Activated CD8-positive, alpha-beta memory T cell treated with anti-CD3 and anti-CD28 coated beads for 1 hour (primary cell): ENCODE results near the gene TRIM7.
"Not testable (repeated sequence)": the region's sequence is repeated elsewhere in the genome, so short reads cannot be mapped to it uniquely, and the experiment has no call there.

Experiments used
- DNase-seq, 2 donors: peaks; one replicate each; pipeline ENCODE4 v3.0.0-alpha.2; 2020; ENCODE audit warnings: low read depth in 1 of 2; ENCODE audit errors: extremely low read depth in 1 of 2

TRIM7 gene

GRCh38 chr5:181173420-181174342, 31.3 kb downstream of the TRIM7 start:
- no peak for DNase-seq

- peak in 1 of 2 donors; percentile 67 for DNase-seq
Observed at GRCh38 chr5:181173027-181173419, 32.0 kb downstream of the TRIM7 start.

- no peak for DNase-seq
Observed at GRCh38 chr5:181171782-181172181, 33.2 kb downstream of the TRIM7 start.

GRCh38 chr5:181170996-181171395, 34.0 kb downstream of the TRIM7 start:
- DNase-seq: no peak

- DNase-seq: no peak
Observed at GRCh38 chr5:181170237-181170825, 34.7 kb downstream of the TRIM7 start.

GRCh38 chr5:181169459-181170236, 35.3 kb downstream of the TRIM7 start:
- peak in 1 of 2 donors; percentile 56 for DNase-seq

GRCh38 chr5:181168595-181169118, 36.3 kb downstream of the TRIM7 start:
- no peak for DNase-seq

- no peak for DNase-seq
Observed at GRCh38 chr5:181167814-181168488, 37.0 kb downstream of the TRIM7 start.

- DNase-seq: no peak
Observed at GRCh38 chr5:181166812-181167733, 37.9 kb downstream of the TRIM7 start.

- DNase-seq: no peak
Observed at GRCh38 chr5:181164076-181164952, 40.7 kb downstream of the TRIM7 start.

GRCh38 chr5:181163487-181164075, 41.4 kb downstream of the TRIM7 start:
- DNase-seq: no peak

GRCh38 chr5:181161534-181162175, 43.3 kb downstream of the TRIM7 start:
- DNase-seq: no peak

GRCh38 chr5:181160755-181161533, 44.1 kb downstream of the TRIM7 start:
- not testable (repeated sequence) for DNase-seq

GRCh38 chr5:181160152-181160754, 44.7 kb downstream of the TRIM7 start:
- peak; percentile 59 to 69 for DNase-seq

GRCh38 chr5:181159286-181160151, 45.5 kb downstream of the TRIM7 start:
- peak; percentile 79 to 89 for DNase-seq

- no peak for DNase-seq
Observed at GRCh38 chr5:181158869-181159268, 46.1 kb downstream of the TRIM7 start.
